Ramos (cell line): Measurements from ENCODE around the gene MRPL12.

Source experiments
- in situ Hi-C: fragments of 300-500 bp; cut with MboI; formaldehyde crosslinking; loops from one replicate; pipeline ENCODE4 v1.14.3; 2022; ENCODE audit warnings: low sequenced_read_pairs; ENCODE audit not compliant: unreplicated experiment

MRPL12 gene

GRCh38 chr17:81681672-81682071 lies 21.5 kb upstream of the MRPL12 start:
- in situ Hi-C loops = no loop called here

- in situ Hi-C loops = no loop called here
Observed at GRCh38 chr17:81682565-81683207, 20.5 kb upstream of the MRPL12 start.

DNA sequence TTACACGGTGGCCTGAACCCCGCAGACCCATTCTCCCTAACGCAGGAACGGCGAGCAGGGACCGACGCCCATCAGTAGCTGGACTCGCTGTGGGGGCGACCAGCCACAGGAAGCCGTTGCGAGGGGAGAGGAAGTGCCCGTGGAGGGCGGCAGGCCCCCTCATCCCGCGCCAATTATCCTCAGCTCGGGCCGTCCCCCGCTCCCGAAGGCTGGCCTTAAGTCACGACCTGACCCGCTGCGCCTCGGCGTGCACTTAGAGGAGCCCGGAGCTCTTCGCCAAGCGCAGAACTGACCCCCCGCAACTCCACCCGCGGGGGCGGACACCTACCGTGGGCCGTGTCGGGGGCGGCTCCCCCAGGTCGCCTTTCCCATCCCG lies 20.0 kb upstream of the MRPL12 start:
- in situ Hi-C loops = no loop called here

DNA sequence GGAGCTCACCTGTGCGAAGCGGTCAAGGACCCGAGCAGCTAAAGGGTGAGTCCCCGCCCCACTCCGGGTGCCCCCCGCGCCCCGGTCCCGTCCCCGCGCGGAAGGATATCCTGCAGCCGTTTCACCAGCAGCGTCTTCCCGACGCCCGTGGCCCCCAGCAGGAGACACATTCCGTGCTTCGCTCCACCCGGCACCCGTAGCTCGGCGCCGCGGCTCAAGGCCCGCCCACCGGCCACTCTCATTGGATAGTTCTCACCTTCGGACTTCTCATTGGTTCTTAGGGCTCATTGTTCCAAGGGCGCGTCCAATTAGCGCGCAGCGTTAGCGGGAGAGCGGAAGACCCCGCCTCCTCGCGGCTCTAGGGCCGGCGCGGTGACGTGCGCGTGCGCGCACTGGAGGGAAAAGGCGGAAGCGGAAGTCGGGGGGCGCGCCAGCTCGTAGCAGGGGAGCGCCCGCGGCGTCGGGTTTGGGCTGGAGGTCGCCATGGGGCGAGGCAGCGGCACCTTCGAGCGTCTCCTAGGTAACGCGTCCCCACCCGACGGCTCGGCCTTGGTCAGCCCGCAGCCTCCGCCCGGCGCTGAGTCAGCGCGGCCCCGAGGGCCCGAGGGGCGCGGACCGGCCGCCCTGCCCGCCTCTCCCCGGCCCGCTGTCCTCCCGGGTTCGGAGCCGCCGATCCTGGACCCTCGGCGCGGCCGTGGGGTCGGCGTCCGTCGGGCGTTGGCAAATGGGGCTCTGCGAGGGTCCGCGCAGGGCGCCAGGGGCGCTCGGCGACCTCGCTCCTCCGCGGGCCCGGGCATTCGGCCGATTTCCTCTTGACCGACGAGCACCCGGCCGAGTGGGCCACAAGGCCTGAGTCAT lies 19.4 kb upstream of the MRPL12 start, which contains the start of the genes ARL16 and HGS:
Gene ARL16 (minus strand): TSS at position 214 of the 858 bp plus-strand sequence. CDS start 44 bp downstream, at position 170.
Gene HGS (plus strand): TSS at position 428 of the 858 bp plus-strand sequence. CDS start 56 bp downstream, at position 484.
- in situ Hi-C loops = no loop called here

DNA sequence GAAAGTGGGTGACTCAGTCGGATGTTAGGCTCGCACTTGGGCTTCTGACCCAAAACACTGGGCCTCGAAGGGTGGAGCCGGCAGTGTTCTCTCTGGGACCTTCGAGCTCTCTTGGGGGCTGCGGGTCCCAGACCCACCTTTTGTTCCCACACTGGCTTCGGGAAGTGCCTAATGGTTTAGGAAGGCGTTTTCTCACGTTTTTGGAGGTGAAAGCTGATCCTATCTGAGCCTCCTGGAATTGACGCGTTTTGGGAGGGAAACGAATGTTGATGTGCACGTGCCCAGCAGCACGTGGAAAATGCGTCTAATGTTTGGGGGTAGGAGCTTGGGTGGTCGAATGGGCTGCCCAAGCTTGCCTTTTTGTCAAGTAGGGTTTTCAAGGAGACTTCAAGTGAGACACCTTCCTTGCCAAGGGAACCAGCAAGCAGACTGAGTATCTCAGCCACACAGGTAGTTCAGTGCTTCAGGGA lies 18.7 kb upstream of the MRPL12 start:
- in situ Hi-C loops = no loop called here

GRCh38 chr17:81685108-81685507 lies 18.1 kb upstream of the MRPL12 start:
- in situ Hi-C loops = no loop called here

DNA sequence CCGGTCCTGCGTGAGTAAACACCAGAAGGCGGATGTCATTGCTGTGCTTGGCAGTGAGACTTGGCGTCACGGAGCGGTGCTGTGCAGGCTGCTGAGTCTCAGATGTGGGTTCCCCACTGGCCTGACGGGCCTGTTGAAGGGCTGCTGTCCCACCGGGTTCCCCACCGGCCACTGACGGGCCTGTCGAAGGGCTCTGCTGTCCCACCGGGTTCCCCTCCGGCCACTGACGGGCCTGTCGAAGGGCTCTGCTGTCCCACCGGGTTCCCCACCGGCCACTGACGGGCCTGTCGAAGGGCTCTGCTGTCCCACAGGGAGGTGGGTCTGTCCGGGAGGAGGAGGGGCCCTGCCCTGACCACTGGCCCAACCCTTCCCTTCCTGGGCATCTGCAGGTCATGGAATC lies 16.6 kb upstream of the MRPL12 start:
- in situ Hi-C loops = no loop called here

DNA sequence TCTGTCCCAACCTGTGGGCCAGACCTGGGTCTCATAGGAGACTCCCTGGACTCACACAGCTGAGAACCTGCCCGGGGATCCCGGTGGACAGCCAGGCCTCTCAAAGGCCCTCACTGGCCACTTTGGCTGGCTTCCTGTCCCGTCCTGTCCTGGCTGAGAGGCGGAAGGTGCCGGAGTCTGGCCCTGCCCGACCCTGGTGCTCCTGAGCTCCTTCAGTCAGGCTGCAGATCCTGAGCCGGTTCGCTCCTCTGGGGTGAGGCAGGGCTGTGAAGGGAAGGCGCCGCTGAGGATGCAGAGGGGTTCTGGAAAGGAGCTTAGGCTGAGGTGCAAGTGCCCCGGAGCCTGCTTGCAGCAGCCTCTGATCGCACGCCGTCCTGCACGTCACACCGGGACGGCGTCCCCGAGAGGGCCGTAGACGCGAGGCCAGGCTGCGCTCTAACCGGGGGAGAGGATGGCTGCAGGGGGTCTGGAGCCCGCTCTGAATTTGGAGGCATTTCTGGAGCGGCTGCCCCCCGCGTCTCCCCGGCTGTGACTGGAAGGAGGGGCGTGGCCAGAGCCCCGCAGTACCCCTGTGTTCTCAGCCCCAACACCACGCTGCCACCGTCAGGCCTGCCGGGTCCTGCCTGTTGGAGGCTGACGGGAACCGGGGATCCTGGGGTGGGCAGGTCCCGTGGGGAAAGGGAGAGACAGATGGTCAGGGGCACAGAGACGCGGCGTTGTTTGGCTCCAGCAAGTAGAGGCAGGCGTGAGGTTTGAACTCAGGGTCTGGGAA lies 15.2 kb upstream of the MRPL12 start:
- in situ Hi-C loops = no loop called here

GRCh38 chr17:81688616-81689015 lies 14.6 kb upstream of the MRPL12 start:
- in situ Hi-C loops = no loop called here

- in situ Hi-C loops = no loop called here
Observed at GRCh38 chr17:81690066-81690465, 13.1 kb upstream of the MRPL12 start.

DNA sequence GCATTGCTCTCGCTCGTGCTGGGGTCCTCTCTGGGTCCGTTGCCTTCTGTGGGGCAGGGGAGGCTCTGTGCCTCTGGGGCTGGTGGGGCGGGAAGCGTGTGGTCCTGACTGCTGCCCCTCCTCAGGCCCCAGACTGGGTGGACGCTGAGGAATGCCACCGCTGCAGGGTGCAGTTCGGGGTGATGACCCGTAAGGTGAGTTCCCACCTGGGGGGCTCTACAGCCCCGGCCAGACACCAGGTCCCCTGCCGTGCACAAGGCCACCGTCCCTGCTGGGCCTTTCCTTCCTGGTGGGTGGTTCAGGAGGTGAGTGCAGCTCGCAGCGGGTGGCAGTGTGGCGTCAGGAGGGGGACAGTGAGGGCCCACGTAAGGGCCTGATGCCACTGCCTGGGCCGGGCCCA lies 12.6 kb upstream of the MRPL12 start:
- in situ Hi-C loops = no loop called here

DNA sequence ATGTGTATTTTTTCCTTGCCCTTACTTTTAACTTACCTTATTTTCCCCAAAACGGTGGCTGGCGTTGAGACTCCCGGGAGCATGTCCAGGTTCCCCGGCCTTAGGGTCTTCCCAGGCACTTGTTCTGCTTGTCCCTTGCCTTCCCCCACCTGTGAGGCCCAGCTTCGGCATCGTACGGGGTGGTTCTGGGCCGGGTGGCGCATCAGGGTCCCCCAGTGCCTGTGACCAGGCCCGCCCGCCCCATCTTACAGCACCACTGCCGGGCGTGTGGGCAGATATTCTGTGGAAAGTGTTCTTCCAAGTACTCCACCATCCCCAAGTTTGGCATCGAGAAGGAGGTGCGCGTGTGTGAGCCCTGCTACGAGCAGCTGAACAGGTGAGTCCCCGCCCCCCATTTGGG lies 12.0 kb upstream of the MRPL12 start:
- in situ Hi-C loops = no loop called here

- in situ Hi-C loops = no loop called here
Observed at GRCh38 chr17:81691608-81692007, 11.6 kb upstream of the MRPL12 start.

GRCh38 chr17:81693509-81694210 lies 9.5 kb upstream of the MRPL12 start:
- in situ Hi-C loops = no loop called here

DNA sequence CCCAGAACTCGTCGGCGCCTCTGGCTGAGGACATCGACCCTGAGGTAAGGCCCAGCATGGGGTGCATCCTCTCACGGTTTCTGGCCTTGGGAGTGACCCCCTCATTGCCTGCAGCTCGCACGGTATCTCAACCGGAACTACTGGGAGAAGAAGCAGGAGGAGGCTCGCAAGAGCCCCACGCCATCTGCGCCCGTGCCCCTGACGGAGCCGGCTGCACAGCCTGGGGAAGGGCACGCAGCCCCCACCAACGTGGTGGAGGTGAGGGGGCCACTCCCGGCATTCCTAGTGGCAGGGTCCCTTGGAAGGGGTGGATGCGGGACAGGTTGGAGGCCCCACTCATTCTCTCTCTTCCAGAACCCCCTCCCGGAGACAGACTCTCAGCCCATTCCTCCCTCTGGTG lies 8.4 kb upstream of the MRPL12 start:
- in situ Hi-C loops = no loop called here

- in situ Hi-C loops = no loop called here
Observed at GRCh38 chr17:81695211-81695610, 8.0 kb upstream of the MRPL12 start.

GRCh38 chr17:81695801-81696200 lies 7.4 kb upstream of the MRPL12 start:
- in situ Hi-C loops = no loop called here

DNA sequence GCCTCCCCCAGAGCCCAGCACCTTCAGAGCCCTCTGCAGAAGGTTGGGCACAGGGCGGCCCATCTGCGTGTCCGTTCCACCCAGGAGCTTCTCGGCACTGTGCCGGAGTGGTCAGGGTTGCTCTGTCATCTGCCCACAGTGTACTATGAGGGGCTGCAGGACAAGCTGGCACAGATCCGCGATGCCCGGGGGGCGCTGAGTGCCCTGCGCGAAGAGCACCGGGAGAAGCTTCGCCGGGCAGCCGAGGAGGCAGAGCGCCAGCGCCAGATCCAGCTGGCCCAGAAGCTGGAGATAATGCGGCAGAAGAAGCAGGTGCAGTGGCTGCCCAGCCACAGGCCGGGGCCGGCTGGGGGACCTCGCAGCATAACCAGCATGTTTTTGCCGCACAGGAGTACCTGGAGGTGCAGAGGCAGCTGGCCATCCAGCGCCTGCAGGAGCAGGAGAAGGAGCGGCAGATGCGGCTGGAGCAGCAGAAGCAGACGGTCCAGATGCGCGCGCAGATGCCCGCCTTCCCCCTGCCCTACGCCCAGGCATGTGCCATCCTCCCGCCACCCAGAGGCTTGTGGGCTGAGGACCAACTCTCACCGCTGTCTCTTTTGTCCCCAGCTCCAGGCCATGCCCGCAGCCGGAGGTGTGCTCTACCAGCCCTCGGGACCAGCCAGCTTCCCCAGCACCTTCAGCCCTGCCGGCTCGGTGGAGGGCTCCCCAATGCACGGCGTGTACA lies 6.8 kb upstream of the MRPL12 start:
- in situ Hi-C loops = no loop called here

DNA sequence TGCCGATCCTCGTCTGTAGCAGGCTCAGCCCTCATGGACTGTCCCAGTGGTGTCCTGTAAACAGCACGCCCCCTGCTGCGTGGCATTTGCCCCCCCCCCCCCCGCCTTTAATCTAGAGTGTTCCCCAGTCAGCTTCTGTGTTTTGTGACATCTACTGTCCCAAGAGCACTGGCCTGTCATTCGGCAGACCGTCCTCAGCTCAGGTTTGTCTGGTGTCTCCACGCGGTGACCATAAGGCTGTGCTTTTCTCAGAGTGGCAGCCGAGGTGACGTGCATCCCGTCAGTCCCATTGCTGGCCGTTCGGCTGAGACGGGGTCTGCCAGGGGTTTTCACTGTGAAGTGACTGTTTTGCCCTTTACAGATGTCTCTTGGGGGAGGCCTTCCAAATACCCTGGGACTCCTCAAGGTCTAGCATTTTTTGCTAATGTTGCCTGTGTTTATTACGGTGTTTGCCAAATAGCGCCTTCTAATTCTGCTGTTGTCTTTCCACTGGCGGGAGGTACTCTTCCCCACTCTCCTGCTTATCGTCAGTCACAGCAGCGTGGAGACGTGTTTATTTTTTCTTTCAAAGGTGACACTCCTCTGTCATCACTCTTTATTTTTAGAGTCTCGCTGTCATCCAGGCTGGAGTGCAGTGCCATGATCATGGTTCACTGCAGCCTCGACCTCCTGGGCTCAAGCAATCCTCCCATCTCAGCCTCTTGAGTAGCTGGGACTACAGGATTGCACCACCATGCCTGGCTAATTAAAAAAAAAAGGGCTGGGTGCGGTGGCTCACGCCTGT lies 5.7 kb upstream of the MRPL12 start:
- in situ Hi-C loops = no loop called here
